Smooth muscle cell (in vitro differentiated cells): ENCODE measurements around the gene SDHA. TPM values are rescaled to one million over a fixed set of nuclear protein-coding genes. Genes with fewer than 3 reads are reported as not detected.
"Not testable (repeated sequence)": the region's sequence is repeated elsewhere in the genome, so short reads cannot be mapped to it uniquely, and the experiment has no call there.

Source experiments
- DNase-seq: peaks from one replicate; lab custom pipeline; 2025; ENCODE audit not compliant: unreplicated experiment; lab: John Stamatoyannopoulos, UW
- H2AFZ ChIP-seq: fragments of 200-600 bp; sonication (generic); 2 replicates; pipeline ENCODE4 v1.6.0; 2016; ENCODE audit warnings: antibody characterized with exemption, low read depth, mild to moderate bottlenecking
- H3F3A ChIP-seq: fragments of 200-600 bp; sonication (generic); 2 replicates; pipeline ENCODE4 v1.6.0; 2017; ENCODE audit warnings: antibody characterized with exemption, low read depth
- H3K27ac ChIP-seq: fragments of 200-600 bp; sonication (generic); 2 replicates; pipeline ENCODE4 v1.5.1; 2016; ENCODE audit warnings: low read depth, mild to moderate bottlenecking
- H3K27me3 ChIP-seq: fragments of 200-600 bp; sonication (generic); 2 replicates; pipeline ENCODE4 v1.6.1; 2016; ENCODE audit warnings: low read depth, mild to moderate bottlenecking
- H3K36me3 ChIP-seq: fragments of 200-600 bp; sonication (generic); 2 replicates; pipeline ENCODE4 v1.5.1; 2016; ENCODE audit warnings: low read depth
- H3K4me1 ChIP-seq: fragments of 200-600 bp; sonication (generic); 2 replicates; pipeline ENCODE4 v1.5.1; 2016; ENCODE audit warnings: low read depth
- H3K4me2 ChIP-seq: fragments of 200-600 bp; sonication (generic); 2 replicates; pipeline ENCODE4 v1.6.0; 2016; ENCODE audit warnings: mild to moderate bottlenecking
- H3K4me3 ChIP-seq: fragments of 200-600 bp; sonication (generic); 2 replicates; pipeline ENCODE4 v1.5.1; 2016; ENCODE audit warnings: mild to moderate bottlenecking
- H3K79me2 ChIP-seq: fragments of 200-600 bp; sonication (generic); 2 replicates; pipeline ENCODE4 v1.6.0; 2016; ENCODE audit warnings: low read depth, mild to moderate bottlenecking
- H3K9ac ChIP-seq: fragments of 200-600 bp; sonication (generic); 2 replicates; pipeline ENCODE4 v1.6.0; 2016; ENCODE audit warnings: low read depth
- H3K9me3 ChIP-seq: fragments of 200-600 bp; sonication (generic); replicated peaks from 2 replicates; pipeline ENCODE4 v1.5.1; 2016; ENCODE audit warnings: low read depth
- H4K20me1 ChIP-seq: fragments of 200-600 bp; sonication (generic); 2 replicates; pipeline ENCODE4 v1.6.0; 2016; ENCODE audit warnings: low read depth
- WGBS: methylation state at CpG from one replicate; pipeline ENCODE4 v1.1.7; 2016; ENCODE audit warnings: low lambda C conversion rate; 5-methylcytosine and 5-hydroxymethylcytosine counted together
- polyA plus RNA-seq: library from polyadenylated mRNA; unstranded; fragments of >200 nt; fragmentation: Nextera tagmentation; extraction: Ambion mirVana; gene quantifications from 2 replicates; pipeline ENCODE4 v1.2.1, GENCODE V29; 2016
- total RNA-seq: library from RNA; depleted of rRNA; stranded (reverse); fragments of >200 nt; gene quantifications from 2 replicates; pipeline ENCODE4 v1.2.3, GENCODE V29; 2014
- TF ChIP-seq, protein P1 (sequence below): fragments of 200-600 bp; sonication (generic); IDR thresholded peaks from 2 replicates; pipeline ENCODE4 v1.5.1; 2017; ENCODE audit warnings: borderline replicate concordance, mild to moderate bottlenecking, antibody characterized with exemption; ENCODE audit not compliant: insufficient read depth, poor library complexity, severe bottlenecking

SDHA gene
- total and polyA plus RNA-seq, 2 experiments from 2014 or later, result 59.7 to 130 TPM

DNA sequence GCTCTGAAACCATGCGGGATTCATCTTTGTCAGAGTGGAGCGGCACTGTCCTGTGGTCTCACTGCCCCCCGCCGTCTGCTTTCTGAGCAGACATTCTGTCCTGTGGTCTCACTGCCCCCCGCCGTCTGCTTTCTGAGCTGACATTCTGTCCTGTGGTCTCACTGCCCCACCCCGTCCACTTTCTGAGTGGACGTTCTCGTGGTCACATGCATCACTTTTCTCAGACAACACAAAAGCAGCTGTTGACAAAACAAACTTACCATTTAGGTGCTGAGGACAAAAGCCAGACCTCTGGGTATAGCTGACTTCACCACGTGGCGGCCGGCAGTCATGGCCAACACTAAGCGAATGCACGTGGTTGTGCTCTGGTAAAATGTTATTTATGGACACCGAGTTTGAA lies 24.0 kb upstream of the SDHA start:
- DNase-seq, result no peak
- Histone ChIP-seq H3K4me3 (no peak overlapping the region), H2AFZ (no peak overlapping the region), H3K27me3 (no peaks in the 10 kb centered on the region), H3K9ac (no peak overlapping the region), H3K36me3 (no peaks in the 10 kb centered on the region), H3K4me1 (no peaks in the 10 kb centered on the region), H3K9me3 (no peaks in the 10 kb centered on the region), H4K20me1 (peaks cover 4% of the 10 kb centered on the region), H3K27ac (no peak overlapping the region), H3F3A (no peaks in the 10 kb centered on the region), H3K4me2 (no peak overlapping the region), H3K79me2 (no peaks in the 10 kb centered on the region)
- TF ChIP-seq, protein P1, sequence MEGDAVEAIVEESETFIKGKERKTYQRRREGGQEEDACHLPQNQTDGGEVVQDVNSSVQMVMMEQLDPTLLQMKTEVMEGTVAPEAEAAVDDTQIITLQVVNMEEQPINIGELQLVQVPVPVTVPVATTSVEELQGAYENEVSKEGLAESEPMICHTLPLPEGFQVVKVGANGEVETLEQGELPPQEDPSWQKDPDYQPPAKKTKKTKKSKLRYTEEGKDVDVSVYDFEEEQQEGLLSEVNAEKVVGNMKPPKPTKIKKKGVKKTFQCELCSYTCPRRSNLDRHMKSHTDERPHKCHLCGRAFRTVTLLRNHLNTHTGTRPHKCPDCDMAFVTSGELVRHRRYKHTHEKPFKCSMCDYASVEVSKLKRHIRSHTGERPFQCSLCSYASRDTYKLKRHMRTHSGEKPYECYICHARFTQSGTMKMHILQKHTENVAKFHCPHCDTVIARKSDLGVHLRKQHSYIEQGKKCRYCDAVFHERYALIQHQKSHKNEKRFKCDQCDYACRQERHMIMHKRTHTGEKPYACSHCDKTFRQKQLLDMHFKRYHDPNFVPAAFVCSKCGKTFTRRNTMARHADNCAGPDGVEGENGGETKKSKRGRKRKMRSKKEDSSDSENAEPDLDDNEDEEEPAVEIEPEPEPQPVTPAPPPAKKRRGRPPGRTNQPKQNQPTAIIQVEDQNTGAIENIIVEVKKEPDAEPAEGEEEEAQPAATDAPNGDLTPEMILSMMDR, result no peak
- 73% methylated on average over 15 of the region's 15 CpGs for WGBS

DNA sequence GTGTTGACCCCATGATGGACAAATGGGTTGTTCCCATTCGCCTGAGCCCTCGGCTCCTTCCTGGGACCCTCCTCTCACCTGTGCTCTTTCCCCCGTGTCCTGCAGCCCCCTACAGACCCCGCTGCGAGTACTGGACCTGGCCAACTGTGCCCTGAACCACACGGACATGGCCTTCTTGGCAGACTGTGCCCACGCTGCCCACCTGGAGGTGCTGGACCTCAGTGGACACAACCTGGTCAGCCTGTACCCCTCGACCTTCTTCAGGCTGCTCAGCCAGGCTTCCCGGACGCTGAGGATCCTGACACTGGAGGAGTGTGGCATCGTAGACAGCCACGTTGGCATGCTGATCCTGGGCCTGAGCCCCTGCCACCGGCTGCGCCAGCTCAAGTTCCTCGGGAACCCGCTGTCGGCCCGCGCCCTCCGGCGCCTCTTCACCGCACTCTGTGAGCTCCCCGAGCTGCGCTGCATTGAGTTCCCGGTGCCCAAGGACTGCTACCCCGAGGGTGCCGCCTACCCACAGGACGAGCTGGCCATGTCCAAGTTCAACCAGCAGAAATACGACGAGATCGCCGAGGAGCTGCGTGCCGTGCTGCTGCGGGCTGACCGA lies 23.4 kb upstream of the SDHA start:
- Histone ChIP-seq H3K79me2 (no peaks in the 10 kb centered on the region), H3K9ac (no peak overlapping the region), H3K9me3 (no peaks in the 10 kb centered on the region), H2AFZ (no peak overlapping the region), H3K4me1 (no peaks in the 10 kb centered on the region), H3F3A (no peaks in the 10 kb centered on the region), H4K20me1 (peaks cover 9% of the 10 kb centered on the region), H3K36me3 (no peaks in the 10 kb centered on the region), H3K4me2 (no peak overlapping the region), H3K4me3 (no peak overlapping the region), H3K27me3 (no peaks in the 10 kb centered on the region), H3K27ac (no peak overlapping the region)
- WGBS, result 94% methylated on average over 36 of the region's 36 CpGs
- no peak for DNase-seq
- TF ChIP-seq, protein P1, result no peak

DNA sequence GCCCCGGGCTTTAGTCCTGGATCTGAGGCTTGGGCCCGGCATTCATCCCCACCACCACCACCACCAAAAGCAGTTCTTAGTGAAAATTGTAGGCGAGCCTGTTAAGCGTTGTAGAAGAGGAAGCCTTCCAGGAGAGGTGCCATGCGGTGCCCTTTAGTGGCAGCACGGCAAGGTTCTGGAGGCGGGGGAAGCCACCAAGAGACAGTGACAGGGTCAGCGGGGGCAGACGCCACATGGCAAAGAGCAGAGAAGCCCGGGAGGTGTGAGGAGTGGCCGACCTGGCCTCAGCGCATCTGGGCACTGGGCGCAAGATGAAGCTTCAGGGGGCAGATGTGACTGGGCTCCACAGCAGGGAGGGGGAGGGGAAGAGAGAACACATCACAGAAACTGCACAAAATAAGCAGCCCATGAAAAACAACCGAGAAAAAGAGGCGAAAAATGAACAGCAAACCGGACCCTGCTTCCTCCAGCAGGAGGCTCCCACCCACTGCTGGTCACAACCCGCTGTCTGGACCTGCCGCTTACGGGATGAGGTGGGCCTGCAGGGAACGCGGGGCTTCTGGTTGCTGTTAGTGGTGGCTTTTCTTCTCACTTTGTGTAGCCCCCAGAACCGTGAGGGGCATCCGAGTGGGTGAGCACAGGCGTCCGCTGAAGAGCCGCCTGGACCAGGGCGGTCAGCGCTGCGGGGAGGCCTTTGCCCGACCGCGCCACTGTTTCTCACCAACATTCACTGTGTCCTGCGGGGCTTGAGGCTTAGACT lies 22.5 kb upstream of the SDHA start:
- Histone ChIP-seq H3K27me3 (no peaks in the 10 kb centered on the region), H3K27ac (no peak overlapping the region), H3F3A (no peaks in the 10 kb centered on the region), H3K79me2 (no peaks in the 10 kb centered on the region), H3K4me2 (no peak overlapping the region), H3K36me3 (no peaks in the 10 kb centered on the region), H3K9me3 (no peaks in the 10 kb centered on the region), H4K20me1 (peaks cover 17% of the 10 kb centered on the region), H2AFZ (no peak overlapping the region), H3K4me3 (no peak overlapping the region), H3K9ac (no peak overlapping the region), H3K4me1 (no peaks in the 10 kb centered on the region)
- WGBS, result 89% methylated on average over 33 of the region's 33 CpGs
- no peak for DNase-seq
- TF ChIP-seq, protein P1, result no peak

DNA sequence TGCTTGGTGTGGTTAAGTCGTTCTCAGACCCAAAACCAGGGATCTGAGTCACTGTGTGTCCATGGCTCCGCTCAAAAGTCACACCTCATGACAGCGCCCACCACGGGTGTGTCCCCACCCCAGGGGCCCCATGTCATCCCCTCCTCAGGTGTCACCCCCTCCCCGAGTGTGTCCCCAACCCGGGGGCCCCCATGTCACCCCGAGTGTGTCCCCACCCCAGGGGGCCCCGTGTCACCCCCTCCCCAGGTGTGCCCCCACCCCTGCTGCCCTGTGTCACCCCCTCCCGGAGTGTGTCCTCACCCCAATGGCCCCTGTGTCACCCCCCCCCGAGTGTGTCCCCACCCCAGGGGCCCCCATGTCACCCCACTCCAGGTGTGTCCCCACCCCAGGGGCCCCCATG lies 21.8 kb upstream of the SDHA start:
- Histone ChIP-seq H3K27me3 (no peaks in the 10 kb centered on the region), H3K9me3 (no peaks in the 10 kb centered on the region), H3K79me2 (no peaks in the 10 kb centered on the region), H3K36me3 (no peaks in the 10 kb centered on the region), H3F3A (no peaks in the 10 kb centered on the region), H3K4me3 (no peak overlapping the region), H3K4me2 (no peak overlapping the region), H4K20me1 (peaks cover 17% of the 10 kb centered on the region), H3K27ac (no peak overlapping the region), H3K4me1 (no peaks in the 10 kb centered on the region), H3K9ac (no peak overlapping the region), H2AFZ (no peak overlapping the region)
- no peak for DNase-seq
- TF ChIP-seq, protein P1, result no peak
- WGBS, result 78% methylated on average over 5 of the region's 10 CpGs

DNA sequence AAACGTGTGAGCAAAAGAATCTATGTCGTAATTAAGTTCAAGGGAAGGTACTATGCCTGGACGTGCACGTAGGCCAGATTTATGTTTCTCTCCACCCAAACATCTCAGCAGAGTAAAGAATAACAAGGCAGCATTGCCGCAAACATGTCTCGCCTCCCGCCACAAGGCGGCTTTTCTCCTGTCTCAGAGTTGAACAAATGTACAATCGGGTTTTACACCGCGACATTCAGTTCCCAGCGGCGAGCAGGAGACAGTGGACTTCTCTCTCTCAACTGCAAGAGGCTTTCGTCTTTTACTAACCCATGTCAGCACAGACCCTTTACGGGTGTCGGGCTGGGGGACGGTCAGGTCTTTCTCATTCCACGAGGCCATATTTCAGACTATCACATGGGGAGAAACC lies 21.1 kb upstream of the SDHA start:
- not testable (repeated sequence) for H3K27ac ChIP-seq, H3F3A ChIP-seq, H3K9me3 ChIP-seq, H3K4me2 ChIP-seq, H3K79me2 ChIP-seq, H3K4me1 ChIP-seq, H3K27me3 ChIP-seq, H3K36me3 ChIP-seq, H3K4me3 ChIP-seq, H2AFZ ChIP-seq, H3K9ac ChIP-seq, DNase-seq
- 75% methylated on average over 18 of the region's 18 CpGs for WGBS
- H4K20me1 ChIP-seq, result peaks cover 24% of the 10 kb centered on the region
